ENCODE results near the gene IL17RD.

- TF ChIP-seq, protein P1, sequence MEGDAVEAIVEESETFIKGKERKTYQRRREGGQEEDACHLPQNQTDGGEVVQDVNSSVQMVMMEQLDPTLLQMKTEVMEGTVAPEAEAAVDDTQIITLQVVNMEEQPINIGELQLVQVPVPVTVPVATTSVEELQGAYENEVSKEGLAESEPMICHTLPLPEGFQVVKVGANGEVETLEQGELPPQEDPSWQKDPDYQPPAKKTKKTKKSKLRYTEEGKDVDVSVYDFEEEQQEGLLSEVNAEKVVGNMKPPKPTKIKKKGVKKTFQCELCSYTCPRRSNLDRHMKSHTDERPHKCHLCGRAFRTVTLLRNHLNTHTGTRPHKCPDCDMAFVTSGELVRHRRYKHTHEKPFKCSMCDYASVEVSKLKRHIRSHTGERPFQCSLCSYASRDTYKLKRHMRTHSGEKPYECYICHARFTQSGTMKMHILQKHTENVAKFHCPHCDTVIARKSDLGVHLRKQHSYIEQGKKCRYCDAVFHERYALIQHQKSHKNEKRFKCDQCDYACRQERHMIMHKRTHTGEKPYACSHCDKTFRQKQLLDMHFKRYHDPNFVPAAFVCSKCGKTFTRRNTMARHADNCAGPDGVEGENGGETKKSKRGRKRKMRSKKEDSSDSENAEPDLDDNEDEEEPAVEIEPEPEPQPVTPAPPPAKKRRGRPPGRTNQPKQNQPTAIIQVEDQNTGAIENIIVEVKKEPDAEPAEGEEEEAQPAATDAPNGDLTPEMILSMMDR (conservative IDR thresholded peaks at IDR 0.05) = no peak
- no peak for TF ChIP-seq EZH2 (IDR thresholded peaks at IDR 0.05; ENCODE audit: low read depth)
Measured at GRCh38 chr3:57081173-57081572, 84.0 kb downstream of the IL17RD start.
